Stomach (tissue), 4 donors: ENCODE data around the gene ABCA3.

ENCODE experiments used
- EP300 ChIP-seq: sonication (generic); formaldehyde crosslinking; IDR thresholded peaks from one replicate; pipeline ENCODE4 v1.6.1; 2017; ENCODE audit warnings: antibody characterized with exemption
- POLR2A ChIP-seq, 4 donors: fragments of 450-650 bp; IDR thresholded peaks; one replicate each; pipeline ENCODE4 v1.6.1; 2016; ENCODE audit warnings: antibody characterized with exemption in 4 of 4, control low read depth in 2 of 4, mild to moderate bottlenecking in 1 of 4, moderate library complexity in 1 of 4
- POLR2AphosphoS5 ChIP-seq, 3 donors: sonication (generic); formaldehyde crosslinking; IDR thresholded peaks; one replicate each; pipeline ENCODE4 v1.6.1; 2016; ENCODE audit warnings: antibody characterized with exemption in 3 of 3
- TF ChIP-seq, protein P1 (sequence below), 7 experiments: fragments of 450-650 bp in 4 of 7; fragments of 200-600 bp in 3 of 7; sonication (generic) in 3 of 7; IDR thresholded peaks; one replicate each; pipeline ENCODE4 v1.5.1; 2016 to 2019; ENCODE audit warnings: antibody characterized with exemption in 7 of 7, control low read depth in 2 of 7, mild to moderate bottlenecking in 1 of 7

DNA sequence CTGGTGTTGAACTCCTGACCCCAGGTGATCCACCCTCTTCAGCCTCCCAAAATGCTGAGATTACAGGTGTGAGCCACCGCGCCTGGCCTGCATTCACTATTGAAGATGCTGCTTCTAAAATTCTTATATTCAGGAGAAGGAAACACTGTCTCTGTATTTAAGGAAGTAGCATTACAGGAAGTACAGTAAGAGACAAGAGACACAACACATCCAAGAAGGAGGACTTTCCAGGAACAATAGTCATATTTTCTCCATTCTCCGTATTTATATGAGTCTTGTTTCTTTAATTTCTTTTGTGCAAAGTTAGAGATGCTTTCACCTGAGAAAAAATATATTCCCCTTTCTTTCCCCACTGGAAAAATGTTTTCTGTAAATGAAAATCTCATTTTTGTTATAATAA, 18.3 kb upstream of the ABCA3 start:
- TF ChIP-seq, protein P1, sequence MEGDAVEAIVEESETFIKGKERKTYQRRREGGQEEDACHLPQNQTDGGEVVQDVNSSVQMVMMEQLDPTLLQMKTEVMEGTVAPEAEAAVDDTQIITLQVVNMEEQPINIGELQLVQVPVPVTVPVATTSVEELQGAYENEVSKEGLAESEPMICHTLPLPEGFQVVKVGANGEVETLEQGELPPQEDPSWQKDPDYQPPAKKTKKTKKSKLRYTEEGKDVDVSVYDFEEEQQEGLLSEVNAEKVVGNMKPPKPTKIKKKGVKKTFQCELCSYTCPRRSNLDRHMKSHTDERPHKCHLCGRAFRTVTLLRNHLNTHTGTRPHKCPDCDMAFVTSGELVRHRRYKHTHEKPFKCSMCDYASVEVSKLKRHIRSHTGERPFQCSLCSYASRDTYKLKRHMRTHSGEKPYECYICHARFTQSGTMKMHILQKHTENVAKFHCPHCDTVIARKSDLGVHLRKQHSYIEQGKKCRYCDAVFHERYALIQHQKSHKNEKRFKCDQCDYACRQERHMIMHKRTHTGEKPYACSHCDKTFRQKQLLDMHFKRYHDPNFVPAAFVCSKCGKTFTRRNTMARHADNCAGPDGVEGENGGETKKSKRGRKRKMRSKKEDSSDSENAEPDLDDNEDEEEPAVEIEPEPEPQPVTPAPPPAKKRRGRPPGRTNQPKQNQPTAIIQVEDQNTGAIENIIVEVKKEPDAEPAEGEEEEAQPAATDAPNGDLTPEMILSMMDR (IDR thresholded peaks at IDR 0.05), result no peak
- TF ChIP-seq EP300, result no peak
- TF ChIP-seq POLR2A (IDR thresholded peaks at IDR 0.05), result no peak
- TF ChIP-seq POLR2AphosphoS5 (IDR thresholded peaks at IDR 0.05), result no peak
